Left hindlimb (tissue), 1 donor: ENCODE results near the gene TNFSF8.
A peak's percentile ranks its signal among the peaks of the same experiment; 100 is the strongest.

Experiments used
- DNase-seq: peaks from one replicate; pipeline ENCODE4 v3.0.0-alpha.2; 2018

TNFSF8 gene, protein sequence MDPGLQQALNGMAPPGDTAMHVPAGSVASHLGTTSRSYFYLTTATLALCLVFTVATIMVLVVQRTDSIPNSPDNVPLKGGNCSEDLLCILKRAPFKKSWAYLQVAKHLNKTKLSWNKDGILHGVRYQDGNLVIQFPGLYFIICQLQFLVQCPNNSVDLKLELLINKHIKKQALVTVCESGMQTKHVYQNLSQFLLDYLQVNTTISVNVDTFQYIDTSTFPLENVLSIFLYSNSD

DNA sequence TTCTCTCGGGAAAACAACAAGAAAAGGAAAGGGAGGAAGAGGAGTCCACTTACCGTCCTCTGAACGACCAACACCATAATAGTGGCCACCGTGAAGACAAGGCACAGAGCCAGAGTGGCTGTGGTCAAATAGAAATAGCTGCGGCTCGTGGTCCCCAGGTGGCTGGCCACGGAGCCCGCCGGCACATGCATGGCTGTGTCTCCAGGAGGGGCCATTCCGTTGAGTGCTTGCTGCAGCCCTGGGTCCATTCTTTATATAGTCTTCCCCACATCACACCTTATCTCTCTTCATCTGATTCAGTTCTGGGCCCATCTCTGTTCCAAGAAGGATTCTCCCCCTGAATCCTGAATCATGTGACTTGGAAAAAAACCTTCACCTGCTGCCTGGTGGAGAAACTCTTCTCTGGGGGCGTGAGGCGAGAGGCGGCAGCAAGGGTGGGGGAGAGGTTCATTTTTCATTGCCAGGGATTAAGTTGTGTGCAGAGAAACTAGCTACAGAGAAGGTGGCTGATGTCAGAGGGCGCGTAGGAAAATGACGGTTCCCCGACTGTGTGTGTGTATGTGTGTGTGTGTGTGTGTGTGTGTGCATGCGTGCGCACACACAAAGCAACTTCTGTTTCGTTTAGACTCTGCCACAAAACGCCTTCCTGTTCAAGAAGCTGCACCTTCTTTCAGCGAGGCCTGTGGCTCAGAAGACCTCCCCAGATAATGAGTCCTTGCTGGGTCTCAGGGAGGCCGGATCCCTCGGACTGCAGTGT, at the start of gene TNFSF8:
TNFSF8 (minus strand) TSS at position 536 of the 757 bp plus-strand sequence; CDS start at position 248, 288 bp downstream.
- peak; percentile 53 for DNase-seq

DNA sequence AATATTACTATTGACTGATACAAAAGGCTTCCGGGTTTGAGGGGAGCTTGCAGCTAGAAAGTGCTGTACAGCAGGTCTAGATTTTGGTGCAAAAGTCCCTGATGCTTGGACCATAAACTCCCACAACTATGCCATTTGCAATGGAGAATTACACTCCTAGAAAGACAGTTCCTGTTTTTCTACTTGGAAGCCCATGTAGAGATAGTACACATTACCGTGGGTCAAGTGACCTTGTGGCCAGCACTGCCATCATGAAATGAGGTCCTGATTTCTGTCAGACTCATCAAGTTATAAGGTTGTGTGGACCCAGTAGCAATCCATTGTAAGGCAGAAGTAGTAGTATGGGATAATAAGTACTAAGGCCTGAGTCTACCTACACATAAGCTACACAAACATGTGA, 42.8 kb upstream of the TNFSF8 start:
- no peak for DNase-seq

- no peak for DNase-seq
Observed at GRCh38 chr9:114972510-114973136, 42.2 kb upstream of the TNFSF8 start.

GRCh38 chr9:114969269-114969668, 38.9 kb upstream of the TNFSF8 start:
- DNase-seq, result no peak

DNA sequence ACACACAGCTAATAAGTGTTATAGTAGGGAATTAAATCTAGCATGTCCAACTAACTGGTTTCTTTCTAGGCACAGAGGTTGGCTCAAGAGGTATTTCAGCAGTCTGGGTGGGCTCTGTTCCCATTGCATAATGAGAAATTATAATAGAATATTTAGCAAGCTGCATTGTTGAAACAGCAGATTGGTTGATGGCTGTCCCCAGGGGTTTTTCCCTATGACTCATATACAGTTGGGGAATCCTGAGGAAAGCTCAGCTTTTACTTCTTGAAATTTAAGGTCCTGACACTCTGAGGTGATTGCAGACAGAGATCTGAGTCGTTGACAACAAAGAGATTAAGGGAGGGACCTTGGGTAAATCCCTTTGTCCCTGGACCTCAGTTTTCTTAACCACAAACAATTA, 38.3 kb upstream of the TNFSF8 start:
- DNase-seq, result no peak

- DNase-seq, result no peak
Observed at GRCh38 chr9:114965564-114965963, 35.2 kb upstream of the TNFSF8 start.

- no peak for DNase-seq
Observed at GRCh38 chr9:114962809-114963208, 32.4 kb upstream of the TNFSF8 start.

DNA sequence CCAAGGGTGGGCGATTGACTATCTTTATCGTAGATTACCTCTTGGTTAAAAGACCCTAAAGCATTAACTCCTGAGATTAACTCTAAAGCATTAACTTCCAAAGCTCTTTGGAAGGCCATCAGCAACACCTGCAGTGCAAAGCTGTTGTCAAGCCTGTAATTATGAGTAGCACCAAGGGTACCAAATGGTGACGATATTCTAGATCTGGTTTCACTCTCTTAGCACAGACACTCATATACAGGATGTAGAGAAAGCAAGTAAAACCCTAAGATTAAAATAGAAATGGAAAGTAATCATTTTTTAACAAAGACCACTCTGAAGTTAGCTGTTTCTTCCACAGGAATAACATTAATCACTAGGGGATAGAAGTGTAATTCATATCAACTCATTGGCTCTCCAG, 29.9 kb upstream of the TNFSF8 start:
- no peak for DNase-seq

- DNase-seq, result no peak
Observed at GRCh38 chr9:114958844-114959235, 28.4 kb upstream of the TNFSF8 start.

GRCh38 chr9:114958021-114958843, 27.8 kb upstream of the TNFSF8 start:
- no peak for DNase-seq

DNA sequence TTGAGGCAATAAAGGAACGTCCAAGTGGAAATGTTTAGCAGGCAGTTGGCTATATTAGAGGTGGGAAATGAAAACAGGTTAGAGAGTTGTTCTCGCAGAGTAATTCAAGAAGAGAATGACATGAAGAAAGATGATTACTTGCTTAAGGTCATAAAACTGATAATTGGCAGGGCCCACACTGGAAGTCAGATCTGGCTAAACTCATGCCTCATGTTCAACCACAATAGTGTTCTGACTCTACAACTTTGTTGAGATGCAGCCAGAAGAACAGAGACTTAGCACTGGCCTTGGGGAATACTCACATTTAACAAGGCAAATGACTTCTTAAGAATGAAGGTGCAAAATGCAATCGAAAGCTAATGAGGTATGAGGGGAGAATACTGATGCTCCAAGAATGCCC, 27.2 kb upstream of the TNFSF8 start:
- DNase-seq, result no peak

GRCh38 chr9:114954956-114955582, 24.7 kb upstream of the TNFSF8 start:
- no peak for DNase-seq

DNA sequence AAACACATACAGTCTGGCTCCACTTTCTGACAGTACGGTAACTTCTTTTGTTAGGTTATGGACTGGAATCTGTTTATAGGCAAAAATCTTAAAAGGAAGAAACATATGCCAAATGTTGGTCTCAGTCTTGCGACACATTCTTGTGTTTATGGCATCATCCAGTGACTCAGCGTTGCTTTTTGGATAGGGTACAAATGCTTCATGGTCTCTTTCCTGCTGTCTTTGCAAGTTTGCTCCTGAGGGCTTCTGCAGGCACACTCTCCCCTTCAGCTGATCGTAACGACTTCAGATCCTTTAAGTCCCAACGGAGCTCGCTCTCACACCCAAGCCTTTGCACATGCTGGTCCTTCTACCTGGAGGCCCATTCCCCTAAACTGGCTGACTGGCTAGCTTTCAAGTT, 23.6 kb upstream of the TNFSF8 start:
- no peak for DNase-seq

DNA sequence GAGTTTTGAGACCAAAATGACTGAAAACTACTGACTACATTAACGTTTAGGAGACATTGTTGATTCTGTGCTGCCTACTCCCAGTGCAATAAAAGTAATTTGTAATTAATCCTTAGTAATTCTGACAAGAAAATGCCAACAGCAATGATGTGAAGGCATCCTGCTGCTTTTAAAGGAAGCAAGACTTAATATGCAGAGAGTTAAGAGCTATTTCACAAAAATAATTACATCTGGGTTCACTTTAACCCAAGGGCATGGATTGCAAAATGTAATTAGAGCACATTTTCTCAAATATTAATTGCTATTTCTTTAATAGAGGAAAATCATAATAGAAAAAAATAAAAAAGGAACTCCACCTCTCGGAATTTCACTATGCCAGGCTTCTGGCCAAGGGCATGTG, 22.7 kb upstream of the TNFSF8 start:
- DNase-seq, result no peak

GRCh38 chr9:114950761-114951160, 20.4 kb upstream of the TNFSF8 start:
- no peak for DNase-seq

DNA sequence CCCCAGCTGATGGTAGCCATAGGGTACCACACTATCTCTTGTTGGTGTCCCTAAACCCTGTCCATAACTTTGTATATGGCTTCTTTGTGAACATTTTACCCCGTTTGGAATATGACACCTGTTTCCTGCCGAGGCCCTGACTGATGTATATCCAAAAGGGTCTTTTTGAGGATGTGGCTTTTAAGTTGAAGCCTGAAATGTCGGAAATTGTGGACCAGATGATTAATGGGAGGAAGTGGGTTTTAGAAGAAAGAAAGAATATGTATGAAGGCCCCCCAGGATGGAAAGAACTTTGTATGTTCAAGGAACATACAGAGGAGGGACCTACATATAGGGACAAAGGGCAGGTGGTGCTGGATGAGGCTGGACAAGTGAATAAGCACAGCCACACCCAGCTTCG, 16.7 kb upstream of the TNFSF8 start:
- no peak for DNase-seq

DNA sequence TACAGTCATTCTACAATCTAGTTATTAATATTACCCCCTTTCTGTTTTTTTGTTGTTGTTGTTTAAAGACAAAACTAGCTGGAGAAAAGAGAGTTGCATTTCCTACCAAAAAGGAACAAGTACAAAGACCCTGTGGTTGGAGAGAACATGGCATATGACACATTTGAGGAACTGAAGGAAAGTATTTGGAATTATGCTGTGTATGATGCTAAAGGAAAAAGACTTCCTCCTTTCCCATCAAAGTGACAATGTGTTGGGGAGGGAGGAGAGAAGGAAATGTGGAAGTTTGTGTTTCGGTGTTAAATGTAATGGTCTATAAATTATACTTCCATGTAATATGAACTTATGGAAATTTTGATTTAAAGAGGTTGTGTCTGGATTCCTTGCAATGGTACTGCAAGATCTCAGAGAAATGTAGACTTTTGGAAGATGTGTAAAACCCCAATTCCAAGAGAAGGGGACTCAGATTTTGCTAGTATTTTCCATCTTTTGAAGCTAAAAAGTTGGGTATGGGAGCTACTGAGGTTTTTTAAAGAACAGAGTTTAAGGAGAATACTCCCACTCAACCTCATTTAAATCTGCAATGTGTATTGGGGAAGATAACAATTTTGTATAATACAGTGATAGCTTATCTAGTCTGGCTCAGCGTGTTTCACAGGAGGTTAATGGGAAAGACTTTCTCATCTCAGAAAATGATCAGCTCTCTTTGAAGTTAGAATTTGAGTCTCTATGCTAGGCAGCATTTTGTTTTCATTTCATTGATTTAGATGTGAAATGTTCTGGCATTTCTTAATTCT, 15.4 kb upstream of the TNFSF8 start:
- no peak for DNase-seq

GRCh38 chr9:114941376-114941775, 11.0 kb upstream of the TNFSF8 start:
- no peak for DNase-seq

DNA sequence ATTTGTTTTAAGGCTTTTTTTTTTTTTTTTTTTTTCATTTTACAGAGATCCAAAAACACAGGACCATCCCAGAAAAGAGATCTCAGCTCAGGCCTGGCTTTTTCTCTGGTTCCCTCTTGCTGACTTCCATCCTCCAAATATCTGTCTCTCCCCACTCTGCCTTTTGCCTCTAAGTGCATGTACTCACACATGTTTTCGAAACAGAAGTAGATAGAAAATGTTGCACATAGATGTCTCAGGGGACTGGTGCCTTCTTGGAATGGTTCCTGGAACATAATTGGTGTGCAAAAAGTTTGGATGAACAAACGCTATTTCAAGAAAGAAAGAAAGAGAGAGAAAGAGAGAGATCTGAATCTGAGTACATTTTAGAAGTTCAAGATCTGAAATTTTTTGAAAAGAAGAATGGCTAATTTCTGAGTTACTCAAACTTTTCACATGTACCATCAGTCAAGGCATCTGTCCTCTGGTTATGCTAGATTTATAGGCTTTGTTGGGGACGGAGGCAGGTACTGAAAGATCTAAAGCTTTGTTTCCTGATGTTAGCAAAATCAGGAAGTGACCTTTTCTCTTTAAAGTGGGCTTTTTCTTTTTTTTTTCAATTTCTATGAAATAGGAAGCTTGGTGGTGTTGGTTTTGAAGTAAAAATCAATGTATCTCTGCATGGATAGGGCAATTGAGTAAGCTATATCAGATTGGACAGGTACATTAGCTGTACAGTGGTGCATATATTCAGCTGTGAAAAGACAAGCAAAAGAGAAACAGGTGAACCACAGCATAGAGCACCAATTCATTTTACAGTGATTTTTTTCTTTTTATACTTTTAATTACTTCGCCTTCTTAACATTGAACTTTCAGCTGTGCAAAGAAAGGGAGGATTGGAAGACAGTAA, 8.5 kb upstream of the TNFSF8 start:
- DNase-seq, result no peak

GRCh38 chr9:114937516-114937915, 7.1 kb upstream of the TNFSF8 start:
- DNase-seq, result no peak

GRCh38 chr9:114936581-114936980, 6.2 kb upstream of the TNFSF8 start:
- no peak for DNase-seq
